GM12892 (cell line): ENCODE results near the gene DAZAP1.

Experiments used
- DNase-seq: peaks from one replicate; pipeline ENCODE4 v3.0.0; 2011; ENCODE audit not compliant: insufficient read length
- FAIRE-seq: peaks from 2 replicates; lab custom pipeline; 2011; peaks lifted over from hg19 to GRCh38; lab: Jason Lieb, UNC
- POLR2A ChIP-seq: IDR thresholded peaks from 2 replicates; pipeline ENCODE4 v1.6.1; 2011; ENCODE audit warnings: low read depth, low read length, control low read depth
- POLR2AphosphoS5 ChIP-seq: IDR thresholded peaks from 2 replicates; pipeline ENCODE4 v1.6.1; 2011; ENCODE audit warnings: low read depth, low read length, control low read depth
- TAF1 ChIP-seq: IDR thresholded peaks from 2 replicates; pipeline ENCODE4 v1.6.1; 2011; ENCODE audit warnings: low read depth, mild to moderate bottlenecking, control low read depth, low read length, borderline replicate concordance

DAZAP1 gene

DNA sequence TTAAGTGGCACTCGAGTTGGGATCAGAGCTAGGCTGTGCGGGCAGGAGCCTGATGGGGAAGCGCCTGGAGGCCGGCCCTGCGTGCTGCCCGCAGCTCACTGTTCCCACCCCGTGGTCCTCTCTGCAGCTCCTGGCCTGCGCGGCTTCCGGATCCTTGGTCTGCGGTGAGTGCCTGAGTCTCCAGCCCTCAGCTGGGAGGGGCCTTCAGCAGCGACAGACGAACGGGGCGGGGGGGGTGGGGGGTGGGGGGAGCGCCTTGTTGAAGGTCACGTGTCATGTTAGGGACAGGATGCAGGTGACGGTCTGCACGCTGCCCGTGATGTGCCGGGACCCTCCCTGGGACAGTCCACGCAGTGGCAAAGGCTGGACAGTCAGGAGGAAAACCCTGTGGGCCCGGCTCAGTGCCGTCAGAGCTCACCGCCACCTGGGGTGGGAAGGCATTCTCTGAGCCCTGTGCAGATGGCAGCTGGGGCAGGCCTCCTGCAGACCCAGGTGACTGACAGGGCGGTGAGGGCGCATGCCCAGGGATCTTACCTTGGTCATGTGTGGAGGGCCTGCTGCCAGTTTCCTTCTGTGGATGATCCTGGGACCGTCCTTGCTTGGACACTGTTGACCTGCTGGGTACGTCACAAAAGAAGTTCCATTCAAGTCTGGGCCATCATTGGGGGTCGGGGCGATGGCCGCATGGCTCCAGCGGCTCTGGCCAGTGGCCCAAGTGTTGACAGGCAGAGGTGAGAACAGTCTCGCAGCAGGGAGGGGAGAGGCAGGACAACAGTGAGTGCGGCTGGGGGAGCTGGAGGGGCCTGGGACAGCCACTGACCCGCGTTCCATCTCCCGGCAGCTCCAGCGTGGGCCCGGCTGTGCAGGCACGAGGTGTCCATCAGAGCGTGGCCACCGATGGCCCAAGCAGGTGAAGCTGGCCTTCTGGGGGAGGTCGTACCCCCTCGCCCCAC, 19.4 kb upstream of the DAZAP1 start:
- FAIRE-seq (no peak), DNase-seq (no peak)
- TF ChIP-seq POLR2A (no peak), TAF1 (no peak), POLR2AphosphoS5 (no peak)

DNA sequence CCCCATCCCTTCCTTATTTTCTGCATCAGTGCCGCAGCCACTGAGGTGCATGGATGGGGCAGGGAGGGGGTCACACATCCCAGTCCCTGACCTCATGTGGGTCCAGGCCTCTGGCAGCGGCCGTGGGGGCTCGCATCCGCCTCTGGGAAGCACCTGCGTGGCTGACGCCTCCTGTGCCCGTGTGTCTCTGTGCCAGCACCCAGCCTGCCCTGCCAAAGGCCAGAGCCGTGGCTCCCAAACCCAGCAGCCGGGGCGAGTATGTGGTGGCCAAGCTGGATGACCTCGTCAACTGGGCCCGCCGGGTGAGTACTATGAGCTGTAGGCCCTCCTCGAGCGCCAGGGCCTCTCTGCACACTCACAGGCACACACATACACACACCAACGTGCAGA, 18.8 kb upstream of the DAZAP1 start:
- TF ChIP-seq POLR2AphosphoS5: no peak
- TF ChIP-seq POLR2A: no peak
- TF ChIP-seq TAF1: no peak

DNA sequence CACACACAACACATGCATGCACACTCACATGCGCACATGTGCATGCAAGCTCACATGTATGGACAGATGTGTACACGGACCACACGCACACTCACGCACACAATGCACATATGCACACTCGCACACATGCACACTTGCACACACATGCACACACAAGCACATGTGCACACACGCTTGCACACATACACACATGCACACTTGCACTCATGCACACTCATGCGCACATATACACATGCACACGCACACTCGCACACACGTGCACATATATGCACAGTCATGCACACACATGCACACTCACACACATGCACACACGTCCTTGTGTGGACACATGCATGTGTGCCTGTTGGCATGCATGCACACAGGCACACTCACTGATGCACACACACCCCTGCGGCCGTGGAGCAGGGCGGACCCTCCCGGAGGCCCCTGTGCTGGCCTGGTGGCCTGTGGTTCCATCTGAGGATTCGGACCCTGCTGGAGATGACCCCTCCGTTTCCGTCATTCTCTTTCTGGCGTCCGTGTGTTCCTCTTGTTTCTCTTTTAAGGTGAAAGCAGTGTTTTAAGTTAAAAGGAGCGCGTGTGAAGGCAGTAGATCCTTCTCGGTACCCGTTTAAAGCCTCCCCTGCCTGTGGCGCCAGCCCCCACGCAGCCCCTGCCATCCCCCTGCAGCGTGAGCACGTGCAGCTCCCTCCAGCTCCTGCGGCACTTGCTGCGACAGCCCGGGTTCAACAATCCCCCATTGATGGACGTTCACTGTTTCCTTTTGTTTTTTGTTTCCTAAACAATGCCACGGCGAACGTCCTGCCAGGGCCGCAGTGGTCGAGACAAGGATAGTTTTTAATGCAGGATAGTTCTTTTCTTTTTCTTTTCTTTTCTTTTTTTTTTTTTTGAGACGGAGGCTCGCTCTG, 18.1 kb upstream of the DAZAP1 start:
- no peak for FAIRE-seq
- no peak for DNase-seq

More for the DNA sequence above, 18.8 kb upstream of the DAZAP1 start:
- no peak for DNase-seq
- FAIRE-seq: no peak

DNA sequence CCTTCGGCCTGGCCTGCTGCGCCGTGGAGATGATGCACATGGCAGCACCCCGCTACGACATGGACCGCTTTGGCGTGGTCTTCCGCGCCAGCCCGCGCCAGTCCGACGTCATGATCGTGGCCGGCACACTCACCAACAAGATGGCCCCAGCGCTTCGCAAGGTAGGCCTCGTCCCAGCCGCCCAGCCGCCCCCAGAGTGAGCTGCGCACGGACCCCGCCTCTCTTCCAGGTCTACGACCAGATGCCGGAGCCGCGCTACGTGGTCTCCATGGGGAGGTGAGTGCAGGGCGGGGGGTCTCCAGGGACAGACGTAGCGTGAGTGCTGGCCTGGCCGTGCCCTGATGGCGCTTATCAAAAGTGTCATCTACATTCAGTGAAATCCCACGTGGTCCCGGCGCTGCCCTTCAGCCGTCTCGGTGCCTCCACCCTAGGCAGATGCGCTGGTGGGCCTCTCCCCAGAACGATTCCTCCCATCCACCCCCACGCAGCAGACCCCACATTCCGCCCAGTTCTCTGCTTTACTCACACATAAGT, 16.4 kb upstream of the DAZAP1 start:
- no peak for DNase-seq
- no peak for TF ChIP-seq POLR2A
- TF ChIP-seq POLR2AphosphoS5: no peak
- no peak for TF ChIP-seq TAF1
- no peak for FAIRE-seq

More for the DNA sequence above, 18.1 kb upstream of the DAZAP1 start:
- TF ChIP-seq POLR2A (no peak), POLR2AphosphoS5 (peak; percentile 79; the same call in 1 of the 2 replicates)

DNA sequence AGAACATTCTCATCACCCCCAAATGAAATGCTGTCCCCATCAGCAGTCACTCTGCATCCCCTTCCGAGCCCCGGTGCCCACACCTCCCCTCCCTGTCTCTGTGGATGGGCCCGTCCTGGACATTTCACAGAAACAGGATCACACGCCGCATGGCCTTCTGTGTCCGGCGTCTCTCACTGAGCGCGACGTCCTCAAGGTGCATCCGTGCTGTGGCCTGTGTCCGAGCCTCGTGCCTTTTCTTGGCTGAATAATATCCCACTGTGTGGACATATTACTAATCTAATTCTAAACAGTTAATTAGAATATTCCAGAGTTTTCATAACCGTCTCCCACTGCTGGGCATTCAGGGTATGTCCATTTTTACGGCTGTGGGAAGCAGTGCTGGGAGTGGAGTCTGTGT, 15.0 kb upstream of the DAZAP1 start:
- DNase-seq (no peak), FAIRE-seq (no peak)
- TF ChIP-seq TAF1: no peak
- TF ChIP-seq POLR2AphosphoS5: no peak
- no peak for TF ChIP-seq POLR2A

DNA sequence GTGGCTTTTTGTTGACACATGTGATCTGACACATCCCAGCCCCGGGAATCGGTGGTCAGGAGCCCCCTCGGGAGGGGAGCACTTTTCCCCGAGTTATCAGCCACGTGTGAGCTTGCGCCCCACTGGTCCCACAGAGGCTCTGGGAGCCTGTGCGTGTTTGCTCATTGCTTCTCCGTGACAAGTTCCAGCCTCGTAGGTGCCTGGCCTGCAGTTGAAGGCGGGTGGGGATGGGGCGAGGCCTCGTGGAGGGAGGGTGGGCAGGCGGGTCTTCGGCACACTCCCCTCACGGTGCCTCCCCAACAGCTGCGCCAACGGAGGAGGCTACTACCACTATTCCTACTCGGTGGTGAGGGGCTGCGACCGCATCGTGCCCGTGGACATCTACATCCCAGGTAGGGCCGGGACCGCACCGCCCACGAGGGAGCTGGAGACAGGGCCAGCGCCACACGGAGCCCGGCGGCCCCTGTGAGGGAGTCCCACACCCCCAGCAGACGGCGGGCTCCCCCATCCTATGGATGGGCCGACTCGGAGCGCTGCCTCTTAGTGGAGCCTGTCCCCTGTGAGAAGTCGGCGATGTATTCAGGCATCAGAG, 14.4 kb upstream of the DAZAP1 start:
- TF ChIP-seq TAF1 (no peak), POLR2AphosphoS5 (no peak), POLR2A (no peak)
- DNase-seq: no peak
- FAIRE-seq: no peak

DNA sequence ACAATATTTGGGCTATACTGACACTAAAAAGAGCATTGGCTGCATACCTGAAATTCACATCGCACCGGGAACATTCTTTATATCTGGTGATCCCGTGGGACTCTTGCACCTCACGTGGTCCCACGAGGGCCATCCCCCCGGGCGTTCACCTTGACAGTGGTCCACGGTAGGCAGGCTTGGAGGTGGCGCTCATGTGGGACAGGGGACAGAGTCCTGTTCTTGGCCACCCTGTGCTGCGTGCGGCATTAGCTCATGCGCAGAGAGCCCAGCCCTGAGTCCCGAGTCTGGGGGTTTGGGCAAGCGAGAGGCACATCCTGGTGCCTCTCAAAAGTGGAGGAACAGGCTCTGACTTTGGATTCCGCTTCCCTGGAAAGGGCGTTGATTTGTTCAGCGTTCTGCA, 13.5 kb upstream of the DAZAP1 start:
- FAIRE-seq (no peak), DNase-seq (no peak)
- TF ChIP-seq TAF1: no peak
- TF ChIP-seq POLR2A: no peak
- TF ChIP-seq POLR2AphosphoS5: no peak

DNA sequence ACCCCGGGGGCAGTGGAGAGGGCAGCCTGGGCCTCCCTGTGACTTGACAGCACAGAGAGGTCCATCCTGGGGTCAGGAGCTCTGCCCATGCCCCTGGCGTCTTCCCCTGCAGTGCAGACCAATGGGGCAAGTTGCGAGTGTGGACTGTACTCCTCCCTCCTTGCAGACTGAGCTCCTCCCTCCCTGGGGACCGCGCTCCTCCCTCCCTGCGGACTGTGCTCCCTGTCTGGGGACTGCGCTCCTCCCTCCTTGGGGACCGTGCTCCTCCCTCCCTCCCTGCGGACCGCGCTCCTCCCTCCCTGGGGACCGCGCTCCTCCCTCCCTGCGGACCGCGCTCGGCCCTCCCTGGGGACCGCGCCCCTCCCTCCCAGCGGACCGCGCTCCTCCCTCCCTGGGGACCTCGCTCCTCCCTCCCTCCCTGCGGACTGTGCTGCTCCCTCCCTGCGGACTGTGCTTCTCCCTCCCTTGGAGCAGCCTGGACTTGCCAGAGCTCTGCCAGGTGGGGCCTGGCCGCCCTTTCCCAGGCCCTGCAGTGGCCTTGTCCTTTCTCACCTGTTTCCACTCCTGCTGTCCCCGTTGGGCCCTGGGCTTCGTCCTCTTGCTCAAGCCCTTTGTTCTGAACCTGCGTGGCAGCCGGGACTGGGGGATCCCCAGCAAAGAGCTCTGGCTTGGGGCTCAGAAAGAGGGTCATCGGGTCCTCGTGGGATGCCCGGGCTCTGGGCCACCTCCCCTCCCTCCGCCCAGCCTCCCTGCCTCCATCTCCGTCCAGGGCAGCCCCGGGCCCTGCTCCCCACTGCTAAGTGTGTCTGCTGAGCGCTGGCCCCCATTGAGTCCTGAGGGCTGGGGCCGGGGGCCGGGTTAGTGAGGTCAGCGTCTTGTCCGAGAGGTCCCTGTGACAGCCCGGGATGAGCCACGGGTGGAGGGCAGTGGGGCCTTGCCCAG, 12.9 kb upstream of the DAZAP1 start:
- FAIRE-seq: no peak
- no peak for TF ChIP-seq POLR2A
- TF ChIP-seq TAF1: no peak
- 0 out of 2 replicates have a peak, but pooled peaks have one; percentile 20 for TF ChIP-seq POLR2AphosphoS5
- no peak for DNase-seq

DNA sequence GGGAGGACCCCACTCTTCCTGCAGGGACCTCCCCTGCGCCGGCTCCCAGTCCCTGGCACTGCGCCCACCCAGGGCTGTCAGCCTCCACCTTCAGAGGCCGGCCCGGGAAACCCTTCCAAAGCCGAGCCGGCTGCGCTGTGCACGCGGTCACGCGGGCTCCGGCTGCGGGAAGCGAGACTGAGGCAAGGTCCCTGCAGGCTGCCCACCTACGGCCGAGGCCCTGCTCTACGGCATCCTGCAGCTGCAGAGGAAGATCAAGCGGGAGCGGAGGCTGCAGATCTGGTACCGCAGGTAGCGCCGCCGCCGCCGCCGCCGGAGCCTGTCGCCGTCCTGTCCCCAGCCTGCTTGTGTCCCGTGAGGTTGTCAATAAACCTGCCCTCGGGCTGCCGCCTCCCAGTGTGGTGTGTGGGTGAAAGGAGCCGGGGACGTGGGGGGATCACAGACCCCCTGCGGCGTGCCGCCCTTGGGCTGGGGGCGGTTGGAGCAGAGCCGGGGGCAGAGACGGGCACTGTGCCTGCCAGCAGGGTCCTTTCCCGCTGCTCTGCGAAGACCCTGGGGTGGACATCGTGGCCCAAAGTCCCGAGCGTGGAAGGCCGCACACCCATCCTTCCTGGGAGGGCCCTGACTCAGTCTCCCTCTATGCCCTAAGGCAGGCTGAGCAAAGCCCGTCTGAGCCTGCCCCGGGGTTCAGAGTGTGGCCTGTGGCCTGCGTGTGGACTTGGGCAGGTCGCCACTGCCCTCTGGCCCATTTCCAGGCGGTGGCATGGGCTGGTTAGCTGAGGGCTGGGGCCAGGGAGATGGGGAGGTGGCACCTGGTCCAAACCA, 12.0 kb upstream of the DAZAP1 start:
- no peak for DNase-seq

More for the DNA sequence above, 12.0 kb upstream of the DAZAP1 start:
- no peak for TF ChIP-seq POLR2AphosphoS5
- no peak; the same call in 1 of the 2 replicates for TF ChIP-seq POLR2A
- no peak for TF ChIP-seq TAF1
- no peak for FAIRE-seq
